ENCODE data around the gene ZBTB39. TPM values are rescaled to one million over a fixed set of nuclear protein-coding genes. Genes with fewer than 3 reads are reported as not detected.

ZBTB39 gene
- total RNA-seq, 1 experiment from 2014 or later: 3.6 TPM

DNA sequence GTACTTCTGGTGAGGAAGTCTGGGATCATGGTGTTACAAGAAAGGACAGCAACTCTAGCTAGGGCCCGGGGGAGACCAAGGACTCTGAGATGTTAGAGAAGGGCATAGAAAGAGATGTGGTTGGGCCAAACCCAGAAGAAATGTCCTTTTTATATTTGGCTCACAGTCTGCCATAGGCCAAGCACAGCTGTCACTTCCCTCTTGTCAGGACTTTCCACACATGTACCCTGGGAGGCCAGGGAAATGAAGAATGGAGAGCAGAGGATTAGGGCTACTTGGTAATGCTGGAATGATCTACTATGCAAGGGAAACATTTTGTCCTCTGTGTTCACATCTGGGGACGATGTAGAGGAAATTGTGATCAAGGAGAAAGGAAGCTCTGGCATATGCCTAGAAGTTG, 34.4 kb upstream of the ZBTB39 start:
- no peaks in the 10 kb centered on the region for H3K9me2 ChIP-seq (replicated peaks; ENCODE audit: low read length)
- no peaks in the 10 kb centered on the region for H4K20me1 ChIP-seq (ENCODE audit: low read length)
- H3K9me3 ChIP-seq (ENCODE audit: low read length): no peaks in the 10 kb centered on the region
- no peak overlapping the region for H3K4me3 ChIP-seq (ENCODE audit: low read length)
- no peak for ATAC-seq
- intact Hi-C loops (cut with micrococcal nuclease): no loop called here
- H3K27me3 ChIP-seq (ENCODE audit: low read length): peaks cover 33% of the 10 kb centered on the region
- ChIA-PET POLR2A (ENCODE audit: unreplicated experiment) (no interaction called here), CTCF (no interaction called here)
- H3K79me2 ChIP-seq (ENCODE audit: low read length): no peaks in the 10 kb centered on the region
- H3K4me2 ChIP-seq (ENCODE audit: low read length): no peak overlapping the region
- BruUV-seq (replicated peaks): no TSS peak
- no peak overlapping the region for H3K9ac ChIP-seq (ENCODE audit: low read length)
- no peak overlapping the region for H2AFZ ChIP-seq (ENCODE audit: low read length)
- no peak for TF ChIP-seq EZH2phosphoT487 (IDR thresholded peaks at IDR 0.05; ENCODE audit: borderline replicate concordance, low read length)
- TF ChIP-seq, protein P1, sequence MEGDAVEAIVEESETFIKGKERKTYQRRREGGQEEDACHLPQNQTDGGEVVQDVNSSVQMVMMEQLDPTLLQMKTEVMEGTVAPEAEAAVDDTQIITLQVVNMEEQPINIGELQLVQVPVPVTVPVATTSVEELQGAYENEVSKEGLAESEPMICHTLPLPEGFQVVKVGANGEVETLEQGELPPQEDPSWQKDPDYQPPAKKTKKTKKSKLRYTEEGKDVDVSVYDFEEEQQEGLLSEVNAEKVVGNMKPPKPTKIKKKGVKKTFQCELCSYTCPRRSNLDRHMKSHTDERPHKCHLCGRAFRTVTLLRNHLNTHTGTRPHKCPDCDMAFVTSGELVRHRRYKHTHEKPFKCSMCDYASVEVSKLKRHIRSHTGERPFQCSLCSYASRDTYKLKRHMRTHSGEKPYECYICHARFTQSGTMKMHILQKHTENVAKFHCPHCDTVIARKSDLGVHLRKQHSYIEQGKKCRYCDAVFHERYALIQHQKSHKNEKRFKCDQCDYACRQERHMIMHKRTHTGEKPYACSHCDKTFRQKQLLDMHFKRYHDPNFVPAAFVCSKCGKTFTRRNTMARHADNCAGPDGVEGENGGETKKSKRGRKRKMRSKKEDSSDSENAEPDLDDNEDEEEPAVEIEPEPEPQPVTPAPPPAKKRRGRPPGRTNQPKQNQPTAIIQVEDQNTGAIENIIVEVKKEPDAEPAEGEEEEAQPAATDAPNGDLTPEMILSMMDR (conservative IDR thresholded peaks at IDR 0.05; ENCODE audit: low read depth, low read length): no peak
- no peak for TF ChIP-seq EZH2 (IDR thresholded peaks at IDR 0.05; ENCODE audit: low read length, unreplicated experiment)
- no peak overlapping the region for H3K27ac ChIP-seq (ENCODE audit: low read length)
- DNase-seq: no peak
- no peaks in the 10 kb centered on the region for H3K36me3 ChIP-seq (ENCODE audit: low read depth, low read length)
- H3F3A ChIP-seq (ENCODE audit: low read length, unreplicated experiment): no peaks in the 10 kb centered on the region
- H3K4me1 ChIP-seq (ENCODE audit: insufficient read depth, low read length): no peaks in the 10 kb centered on the region

DNA sequence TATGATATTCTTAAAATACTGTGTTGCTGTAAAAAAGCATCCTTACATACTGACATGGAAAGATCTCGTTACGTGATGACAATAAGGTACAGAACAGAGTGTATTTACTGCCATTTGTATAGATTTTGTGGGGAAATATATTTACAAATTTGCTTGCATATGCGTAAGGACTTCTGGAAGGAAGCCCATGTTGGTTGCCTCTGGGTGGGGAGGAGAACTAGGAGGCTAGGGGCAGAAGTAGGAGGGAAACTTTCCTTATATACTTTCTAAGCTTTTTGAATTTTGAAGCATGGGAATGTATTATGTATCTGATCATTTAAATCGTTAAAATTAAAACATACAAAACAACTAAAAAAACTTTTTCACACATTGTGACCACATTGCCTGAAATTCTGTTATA, 33.9 kb upstream of the ZBTB39 start:
- intact Hi-C loops (cut with micrococcal nuclease): no loop called here
- H3K9ac ChIP-seq (ENCODE audit: low read length): no peak overlapping the region
- TF ChIP-seq EZH2phosphoT487 (IDR thresholded peaks at IDR 0.05; ENCODE audit: borderline replicate concordance, low read length): no peak
- TF ChIP-seq, protein P1 (conservative IDR thresholded peaks at IDR 0.05; ENCODE audit: low read depth, low read length): no peak
- TF ChIP-seq EZH2 (IDR thresholded peaks at IDR 0.05; ENCODE audit: low read length, unreplicated experiment): no peak
- no peaks in the 10 kb centered on the region for H3F3A ChIP-seq (ENCODE audit: low read length, unreplicated experiment)
- no TSS peak for BruUV-seq (replicated peaks)
- no peaks in the 10 kb centered on the region for H3K9me3 ChIP-seq (ENCODE audit: low read length)
- H3K9me2 ChIP-seq (replicated peaks; ENCODE audit: low read length): no peaks in the 10 kb centered on the region
- no peak overlapping the region for H3K27ac ChIP-seq (ENCODE audit: low read length)
- peaks cover 29% of the 10 kb centered on the region for H3K27me3 ChIP-seq (ENCODE audit: low read length)
- H3K4me3 ChIP-seq (ENCODE audit: low read length): no peak overlapping the region
- ChIA-PET CTCF (no interaction called here), POLR2A (ENCODE audit: unreplicated experiment) (no interaction called here)
- H4K20me1 ChIP-seq (ENCODE audit: low read length): no peaks in the 10 kb centered on the region
- H3K4me2 ChIP-seq (ENCODE audit: low read length): no peak overlapping the region
- no peak for ATAC-seq
- H3K79me2 ChIP-seq (ENCODE audit: low read length): no peaks in the 10 kb centered on the region
- no peak for DNase-seq
- H3K4me1 ChIP-seq (ENCODE audit: insufficient read depth, low read length): no peaks in the 10 kb centered on the region
- no peak overlapping the region for H2AFZ ChIP-seq (ENCODE audit: low read length)
- H3K36me3 ChIP-seq (ENCODE audit: low read depth, low read length): no peaks in the 10 kb centered on the region

DNA sequence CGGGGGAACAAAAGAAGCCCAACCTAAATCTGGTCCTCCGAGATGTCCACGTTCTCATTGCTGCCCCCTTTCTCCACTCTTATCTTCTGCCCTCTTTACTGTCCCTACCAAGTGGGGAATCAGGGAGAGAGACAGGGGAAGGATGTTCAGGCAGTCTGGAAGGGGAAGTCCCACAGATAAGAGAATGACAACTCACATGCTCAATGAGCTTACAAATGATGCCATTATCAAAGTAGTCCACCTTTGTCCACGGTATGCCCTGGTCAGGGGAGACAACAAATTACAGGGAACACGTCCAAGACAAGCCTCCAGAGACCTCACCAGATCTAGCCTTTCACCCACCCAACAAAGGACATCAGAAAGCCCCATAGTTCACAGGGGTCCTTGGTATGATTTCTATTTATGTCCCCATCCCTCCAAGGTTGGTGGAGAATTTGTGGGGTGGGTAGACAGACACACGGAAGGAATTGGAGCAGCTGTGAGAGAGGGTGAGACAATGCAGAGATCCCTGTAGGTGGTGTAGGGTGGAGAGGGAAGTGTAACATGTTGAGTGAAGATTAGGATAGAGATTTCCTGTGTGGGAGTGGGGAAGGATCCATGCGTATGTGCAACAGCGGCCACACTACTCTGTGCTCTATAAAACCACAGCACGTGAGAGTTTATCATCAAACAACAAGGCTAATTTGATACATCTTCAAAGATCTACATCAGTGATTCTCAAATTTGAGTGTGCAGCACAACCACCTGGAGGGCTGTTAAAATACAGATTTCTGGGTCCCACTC, 32.9 kb upstream of the ZBTB39 start:
- Histone ChIP-seq H3K27me3 (ENCODE audit: low read length) (peaks cover 29% of the 10 kb centered on the region), H3K4me3 (ENCODE audit: low read length) (no peak overlapping the region), H3K9ac (ENCODE audit: low read length) (no peak overlapping the region), H2AFZ (ENCODE audit: low read length) (no peak overlapping the region), H3K36me3 (ENCODE audit: low read depth, low read length) (no peaks in the 10 kb centered on the region), H4K20me1 (ENCODE audit: low read length) (no peaks in the 10 kb centered on the region), H3K9me3 (ENCODE audit: low read length) (no peaks in the 10 kb centered on the region), H3K79me2 (ENCODE audit: low read length) (no peaks in the 10 kb centered on the region), H3F3A (ENCODE audit: low read length, unreplicated experiment) (no peaks in the 10 kb centered on the region), H3K9me2 (replicated peaks; ENCODE audit: low read length) (no peaks in the 10 kb centered on the region), H3K4me2 (ENCODE audit: low read length) (no peak overlapping the region), H3K27ac (ENCODE audit: low read length) (no peak overlapping the region), H3K4me1 (ENCODE audit: insufficient read depth, low read length) (no peaks in the 10 kb centered on the region)
- DNase-seq: no peak
- TF ChIP-seq EZH2phosphoT487 (IDR thresholded peaks at IDR 0.05; ENCODE audit: borderline replicate concordance, low read length) (no peak), EZH2 (IDR thresholded peaks at IDR 0.05; ENCODE audit: low read length, unreplicated experiment) (no peak)
- TF ChIP-seq, protein P1 (conservative IDR thresholded peaks at IDR 0.05; ENCODE audit: low read depth, low read length): no peak
- POLR2A ChIA-PET (ENCODE audit: unreplicated experiment): no interaction called here
- no TSS peak for BruUV-seq (replicated peaks)
- ATAC-seq: no peak
- intact Hi-C loops (cut with micrococcal nuclease): no loop called here
- CTCF ChIA-PET: no interaction called here
